NT2/D1 (cell line): ENCODE results near the gene CPN2.

Source experiments
- DNase-seq: peaks from one replicate; pipeline ENCODE4 v3.0.0-alpha.2; 2011; ENCODE audit warnings: low read depth, low spot score
- H3K27me3 ChIP-seq: 2 replicates; pipeline ENCODE4 v1.6.0; 2011; ENCODE audit warnings: mild to moderate bottlenecking; ENCODE audit not compliant: insufficient read length, insufficient read depth
- H3K36me3 ChIP-seq: 2 replicates; pipeline ENCODE4 v1.6.1; 2011; ENCODE audit warnings: mild to moderate bottlenecking, low read length, mixed read lengths; ENCODE audit not compliant: insufficient read depth, insufficient read length
- H3K4me1 ChIP-seq: 2 replicates; pipeline ENCODE4 v1.5.1; 2011; ENCODE audit not compliant: insufficient read depth, insufficient read length
- H3K4me3 ChIP-seq: 2 replicates; pipeline ENCODE4 v1.5.1; 2011; ENCODE audit warnings: low read depth; ENCODE audit not compliant: insufficient read length
- H3K9ac ChIP-seq: 2 replicates; pipeline ENCODE4 v1.6.0; 2011; ENCODE audit warnings: low read depth; ENCODE audit not compliant: insufficient read length
- H3K9me3 ChIP-seq: 2 replicates; pipeline ENCODE4 v1.5.1; 2011; ENCODE audit warnings: mild to moderate bottlenecking, low read length; ENCODE audit not compliant: insufficient read depth
- SUZ12 ChIP-seq: IDR thresholded peaks from 2 replicates; pipeline ENCODE4 v1.6.1; 2011; ENCODE audit not compliant: insufficient read length, insufficient read depth; ENCODE audit errors: extremely low read depth
- YY1 ChIP-seq: IDR thresholded peaks from 2 replicates; pipeline ENCODE4 v1.6.1; 2011; ENCODE audit not compliant: insufficient read length, insufficient read depth
- ZNF274 ChIP-seq: IDR thresholded peaks from 2 replicates; pipeline ENCODE4 v1.6.1; 2011; ENCODE audit warnings: mild to moderate bottlenecking, low read depth, low read length

CPN2 gene

DNA sequence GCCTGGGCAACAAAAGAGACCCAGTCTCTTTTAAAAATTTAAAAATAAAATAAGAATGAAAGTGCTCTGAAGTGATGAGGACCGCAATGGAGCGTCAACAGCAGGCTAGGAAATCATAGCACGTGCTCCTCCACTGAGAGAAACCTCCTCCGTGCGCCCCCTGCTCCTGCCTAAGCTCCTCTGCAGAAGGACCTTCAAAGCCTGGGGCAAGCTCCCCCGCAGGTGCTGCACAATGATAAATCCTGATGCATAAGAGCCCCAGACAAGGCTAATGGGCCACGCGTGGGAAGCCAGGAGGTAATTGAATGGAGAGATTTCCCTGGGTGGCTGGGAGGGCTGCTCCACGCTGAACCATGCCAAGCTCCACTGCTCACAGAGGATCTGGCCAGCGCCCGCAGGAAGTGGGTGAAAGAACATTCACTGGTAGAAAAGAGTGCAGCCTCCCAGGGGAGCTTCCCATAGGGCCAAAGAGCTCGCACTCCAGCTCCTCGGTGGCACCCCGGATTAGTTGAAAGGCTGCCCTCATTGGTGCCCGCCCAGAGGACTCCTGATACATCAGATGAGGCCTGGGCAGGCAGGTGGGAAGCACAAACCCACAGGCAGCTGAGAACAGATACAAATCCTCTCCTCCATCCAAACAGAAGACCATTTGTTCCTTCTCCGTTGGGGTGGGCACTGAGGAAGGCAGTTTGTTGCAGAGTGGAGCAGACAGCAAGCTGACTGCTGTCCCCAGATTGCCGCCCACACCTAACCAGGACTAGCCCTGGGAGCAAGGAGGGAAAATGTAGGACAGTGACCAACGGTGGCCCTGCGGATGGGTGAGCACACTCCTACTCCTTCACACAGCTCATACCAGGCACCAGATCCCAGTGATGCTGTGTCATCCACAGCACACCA is 52.5 kb downstream of the CPN2 start:
- TF ChIP-seq SUZ12, result no peak
- TF ChIP-seq YY1, result no peak
- no peak for TF ChIP-seq ZNF274
- no peak for DNase-seq
- H3K36me3 ChIP-seq, result no peaks in the 10 kb centered on the region
- H3K4me3 ChIP-seq, result no peak overlapping the region
- peak overlapping the region; percentile 14 for H3K9ac ChIP-seq
- H3K27me3 ChIP-seq, result peaks cover 5% of the 10 kb centered on the region
- peaks cover 19% of the 10 kb centered on the region for H3K4me1 ChIP-seq
- no peaks in the 10 kb centered on the region for H3K9me3 ChIP-seq

DNA sequence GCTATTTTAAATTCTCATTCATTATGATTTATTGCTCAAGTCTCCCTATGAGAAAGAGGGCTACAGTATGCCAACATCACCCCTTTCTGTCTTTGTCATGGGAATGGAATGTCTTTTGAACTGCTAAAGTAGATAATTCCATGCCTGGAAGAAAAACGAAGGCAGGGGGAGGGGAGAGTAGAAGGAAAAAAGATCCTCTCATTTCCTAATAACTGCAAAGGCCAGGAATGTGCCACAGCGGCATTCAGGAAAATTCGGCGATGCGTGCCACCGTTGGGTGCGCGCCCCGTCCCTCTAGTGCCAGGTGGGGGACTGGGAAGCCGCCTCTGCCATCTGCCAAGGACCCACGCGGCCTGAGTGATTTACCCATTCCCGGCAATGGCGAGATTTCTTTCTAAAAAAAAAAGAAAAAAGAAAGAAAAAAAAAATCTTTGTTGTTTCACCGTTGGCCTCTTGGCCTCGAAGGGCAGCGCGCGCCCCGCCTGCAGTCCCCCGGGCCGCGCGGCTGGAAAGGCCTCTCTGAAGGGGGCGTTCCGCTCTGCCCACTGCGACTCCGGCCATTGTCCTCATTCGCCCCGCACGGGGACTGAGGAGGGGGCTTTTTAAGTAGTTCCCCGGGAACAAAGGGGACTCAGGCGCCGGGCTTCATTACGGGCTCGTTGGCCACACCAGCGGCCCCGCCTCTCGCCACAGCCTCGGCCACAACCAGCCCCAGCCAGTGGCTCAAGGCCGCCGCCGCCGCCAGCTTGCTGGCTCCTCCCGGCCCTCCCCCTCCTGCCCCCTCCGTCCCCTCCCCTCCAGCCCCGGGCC is 54.5 kb downstream of the CPN2 start:
- TF ChIP-seq ZNF274, result no peak
- no peak for TF ChIP-seq SUZ12
- no peak for TF ChIP-seq YY1
- H3K36me3 ChIP-seq, result no peaks in the 10 kb centered on the region
- peaks cover 19% of the 10 kb centered on the region for H3K4me1 ChIP-seq
- no peak overlapping the region for H3K4me3 ChIP-seq
- H3K9ac ChIP-seq, result peak overlapping the region; percentile 66
- H3K27me3 ChIP-seq, result no peaks in the 10 kb centered on the region
- peak; percentile 84 for DNase-seq
- H3K9me3 ChIP-seq, result no peaks in the 10 kb centered on the region

DNA sequence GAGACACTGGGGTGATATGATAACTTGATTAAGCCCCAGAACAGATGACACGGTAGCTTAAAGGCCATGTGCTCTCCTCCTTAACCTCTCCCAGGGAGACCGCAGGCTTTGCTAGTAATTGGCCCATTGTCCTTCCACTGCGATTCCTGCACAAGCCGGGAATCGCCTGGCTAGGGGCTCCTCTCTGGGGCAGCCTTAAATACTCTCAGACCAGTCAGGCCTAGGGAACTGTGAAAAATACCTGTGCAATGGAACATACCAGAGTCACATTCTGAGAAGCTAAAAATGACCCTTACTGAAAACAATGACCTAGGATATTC is 56.3 kb downstream of the CPN2 start:
- TF ChIP-seq SUZ12 (no peak), ZNF274 (no peak), YY1 (no peak)
- no peak for DNase-seq
- H3K9me3 ChIP-seq, result peaks cover 13% of the 10 kb centered on the region
- no peak overlapping the region for H3K9ac ChIP-seq
- H3K4me1 ChIP-seq, result peaks cover 15% of the 10 kb centered on the region
- H3K36me3 ChIP-seq, result no peaks in the 10 kb centered on the region
- no peaks in the 10 kb centered on the region for H3K27me3 ChIP-seq
- H3K4me3 ChIP-seq, result no peak overlapping the region

DNA sequence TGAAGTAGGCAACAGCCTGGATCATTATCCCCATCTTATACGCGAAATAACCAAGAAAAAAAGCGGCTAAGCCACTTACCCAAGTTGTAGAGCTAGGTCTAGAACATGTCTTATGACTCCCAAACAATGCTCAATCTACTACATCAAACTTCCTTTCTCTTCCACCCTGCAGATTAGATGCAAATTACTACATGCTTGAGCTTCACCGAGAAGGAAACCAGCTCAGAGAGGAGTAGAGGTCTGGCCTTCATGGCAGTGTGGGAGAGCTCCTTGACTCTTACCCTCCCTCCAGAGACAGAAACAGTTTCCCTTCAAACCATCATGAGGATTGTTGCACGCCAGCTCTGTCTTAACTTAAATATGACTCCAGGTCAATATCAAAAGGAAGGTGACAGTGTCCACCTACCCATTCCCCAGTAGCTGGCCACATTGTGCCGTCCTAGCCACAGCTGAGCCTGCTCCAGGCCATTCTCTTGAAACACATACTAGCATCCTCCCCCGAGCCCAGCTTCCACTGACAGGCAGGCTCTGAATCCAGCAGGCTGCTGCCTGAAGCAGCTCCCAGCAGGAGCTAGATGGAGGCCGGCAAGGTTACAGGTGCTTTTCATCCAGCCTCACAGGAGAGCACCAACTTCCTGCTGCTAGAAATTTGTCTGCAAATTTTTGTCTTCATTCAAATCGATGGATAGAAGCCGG is 56.8 kb downstream of the CPN2 start:
- TF ChIP-seq YY1 (no peak), ZNF274 (no peak)
- Histone ChIP-seq H3K9me3 (peaks cover 13% of the 10 kb centered on the region), H3K4me3 (no peak overlapping the region), H3K9ac (no peak overlapping the region), H3K27me3 (no peaks in the 10 kb centered on the region), H3K36me3 (no peaks in the 10 kb centered on the region), H3K4me1 (peaks cover 15% of the 10 kb centered on the region)
- DNase-seq, result peak; percentile 57

DNA sequence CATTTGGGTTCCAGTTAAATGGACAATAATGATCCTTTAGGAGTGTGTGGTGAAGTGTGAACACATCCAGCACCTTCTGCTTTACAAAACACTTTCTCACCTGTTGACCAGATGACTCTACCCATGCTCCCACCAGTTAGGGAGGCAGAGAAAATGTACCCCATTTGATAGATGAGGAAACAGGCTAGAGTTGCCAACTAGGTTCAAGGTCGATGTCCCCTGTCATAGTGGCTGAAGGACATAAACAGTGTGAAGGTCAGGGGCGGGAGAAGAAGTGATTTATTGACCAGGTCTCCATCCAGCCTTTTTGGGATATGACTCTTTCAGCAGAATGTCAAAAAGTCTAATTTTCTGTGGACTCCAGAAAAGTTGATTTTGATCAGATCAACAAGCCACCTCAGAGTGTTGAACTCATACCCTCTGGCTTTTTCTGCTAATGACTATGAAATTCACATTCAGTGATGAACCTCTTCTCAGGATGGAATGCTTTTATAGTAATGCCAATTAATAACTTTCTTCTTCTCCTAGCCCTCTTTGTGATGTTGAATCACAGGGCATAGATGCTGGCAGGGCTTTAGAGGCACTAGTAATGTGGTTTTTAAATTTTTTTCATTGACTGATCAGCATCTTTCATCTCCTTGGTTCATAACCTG is 57.5 kb downstream of the CPN2 start:
- H3K4me1 ChIP-seq, result peaks cover 12% of the 10 kb centered on the region
- H3K9me3 ChIP-seq, result peaks cover 13% of the 10 kb centered on the region

DNA sequence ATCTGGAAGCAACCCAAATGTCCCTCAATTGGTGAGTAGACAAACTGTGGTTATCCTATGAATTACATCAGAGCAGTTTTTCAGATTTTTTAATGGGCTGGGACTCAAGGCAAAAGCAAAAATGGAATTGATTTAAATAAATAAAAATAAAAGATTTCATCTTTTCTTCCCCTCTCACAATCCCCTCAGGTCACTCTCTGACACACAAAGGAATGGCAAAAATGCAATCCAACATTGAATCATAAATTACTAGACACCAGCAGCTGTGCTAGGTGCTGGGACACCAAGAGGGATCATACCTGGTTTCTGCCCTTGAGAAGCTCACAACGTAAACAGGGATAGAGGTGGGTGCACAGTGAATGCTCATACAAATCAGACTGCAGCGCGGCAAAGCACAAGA is 58.8 kb downstream of the CPN2 start:
- H3K36me3 ChIP-seq, result no peaks in the 10 kb centered on the region
- no peaks in the 10 kb centered on the region for H3K27me3 ChIP-seq
- H3K4me3 ChIP-seq, result no peak overlapping the region
- H3K9ac ChIP-seq, result no peak overlapping the region
- no peak for TF ChIP-seq YY1
- TF ChIP-seq SUZ12, result no peak
- no peak for TF ChIP-seq ZNF274
- DNase-seq, result no peak
- peaks cover 13% of the 10 kb centered on the region for H3K9me3 ChIP-seq
- H3K4me1 ChIP-seq, result peaks cover 14% of the 10 kb centered on the region

More for the DNA sequence above, 57.5 kb downstream of the CPN2 start:
- Histone ChIP-seq H3K27me3 (no peaks in the 10 kb centered on the region), H3K4me3 (no peak overlapping the region), H3K9ac (no peak overlapping the region), H3K36me3 (no peaks in the 10 kb centered on the region)
- no peak for TF ChIP-seq YY1
- no peak for TF ChIP-seq ZNF274
- no peak for TF ChIP-seq SUZ12
- no peak for DNase-seq
